Cardiac muscle cell (in vitro differentiated cells and primary cell): ENCODE data around the gene OAF. TPM values are rescaled to one million over a fixed set of nuclear protein-coding genes. Genes with fewer than 3 reads are reported as not detected.

ENCODE experiments used
- DNase-seq, 2 donors: peaks; one replicate each; pipeline versions ENCODE4 v3.0.0 to v3.0.0-alpha.2; 2010 to 2017; ENCODE audit warnings: low read depth in 1 of 2, low spot score in 1 of 2
- H3K27ac ChIP-seq: fragments of 200-600 bp; sonication (generic); 2 replicates; pipeline ENCODE4 v1.5.1; 2016
- H3K27me3 ChIP-seq: fragments of 200-600 bp; sonication (generic); 2 replicates; pipeline ENCODE4 v1.6.0; 2016; ENCODE audit warnings: control low read depth
- H3K36me3 ChIP-seq: fragments of 200-600 bp; sonication (generic); 2 replicates; pipeline ENCODE4 v1.5.1; 2016; ENCODE audit warnings: control low read depth
- H3K4me1 ChIP-seq: fragments of 200-600 bp; sonication (generic); 2 replicates; pipeline ENCODE4 v1.8.1; 2017; ENCODE audit warnings: low read depth, mild to moderate bottlenecking, mixed run types
- H3K4me3 ChIP-seq: fragments of 200-600 bp; sonication (generic); 2 replicates; pipeline ENCODE4 v1.5.1; 2016; ENCODE audit warnings: mild to moderate bottlenecking
- H3K9me3 ChIP-seq: fragments of 200-600 bp; sonication (generic); 2 replicates; pipeline ENCODE4 v1.5.1; 2017; ENCODE audit warnings: low read depth, mild to moderate bottlenecking, control low read depth
- CTCF ChIP-seq: IDR thresholded peaks from 2 replicates; pipeline ENCODE4 v1.5.1; 2012; ENCODE audit warnings: low read depth, mild to moderate bottlenecking, low read length
- polyA plus RNA-seq: library from polyadenylated mRNA; unstranded; fragments of >200 nt; fragmentation: Nextera tagmentation; extraction: Ambion mirVana; gene quantifications from 2 replicates; pipeline ENCODE4 v1.2.1, GENCODE V29; 2016
- total RNA-seq: library from RNA; depleted of rRNA; stranded (reverse); fragments of >200 nt; gene quantifications from 2 replicates; pipeline ENCODE4 v1.2.3, GENCODE V29; 2016

OAF gene
- total and polyA plus RNA-seq, 2 experiments from 2014 or later = 11.3 to 12.0 TPM

DNA sequence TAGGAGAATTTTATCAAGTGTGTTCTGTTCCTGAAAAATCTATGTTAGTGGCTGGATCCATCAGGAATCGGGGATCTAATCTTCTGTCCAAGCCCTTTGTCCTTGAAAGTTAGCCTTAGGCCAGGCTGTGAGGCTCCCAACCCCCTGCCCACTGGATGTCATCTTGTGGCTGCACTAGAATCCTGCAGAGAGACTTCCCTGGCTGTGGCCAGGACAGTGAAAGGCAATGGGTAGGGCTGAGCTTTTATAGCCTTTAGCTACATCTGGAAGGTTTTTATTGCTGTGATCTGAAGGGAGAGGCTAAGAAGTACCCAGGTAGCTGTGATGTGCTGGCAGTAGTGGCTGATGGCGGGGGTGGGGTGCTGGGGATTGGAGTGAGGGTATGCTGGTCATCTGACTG, 2.1 kb downstream of the OAF start:
- Histone ChIP-seq H3K27ac (no peak overlapping the region), H3K27me3 (peaks cover 81% of the 10 kb centered on the region), H3K4me3 (no peak overlapping the region), H3K4me1 (no peaks in the 10 kb centered on the region), H3K36me3 (no peaks in the 10 kb centered on the region), H3K9me3 (no peaks in the 10 kb centered on the region)
- TF ChIP-seq CTCF = no peak
- peak in 1 of 2 donors; percentile 21 for DNase-seq

DNA sequence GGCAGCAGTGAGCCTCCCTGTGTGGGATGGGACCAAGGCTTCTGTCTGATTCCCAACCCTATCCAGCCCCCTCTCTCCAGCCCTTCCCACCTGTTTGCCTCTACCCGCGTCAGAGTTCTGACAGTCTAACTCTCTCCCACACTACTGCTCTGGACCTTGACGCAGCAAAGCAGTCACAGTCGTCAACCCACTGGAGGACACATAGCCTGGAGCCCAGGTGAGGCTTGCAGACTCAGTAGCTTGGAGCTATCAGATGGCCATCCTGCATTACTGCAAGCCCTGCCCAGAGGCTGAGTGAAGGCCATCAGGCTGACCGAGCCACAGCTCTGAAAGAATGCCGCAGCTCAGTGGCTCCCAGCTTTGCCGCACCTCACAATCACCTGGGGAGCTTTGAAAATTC, 3.7 kb downstream of the OAF start:
- Histone ChIP-seq H3K9me3 (no peaks in the 10 kb centered on the region), H3K27ac (no peak overlapping the region), H3K36me3 (no peaks in the 10 kb centered on the region), H3K4me3 (no peak overlapping the region), H3K4me1 (no peaks in the 10 kb centered on the region), H3K27me3 (peaks cover 74% of the 10 kb centered on the region)
- DNase-seq = no peak
- TF ChIP-seq CTCF = no peak

DNA sequence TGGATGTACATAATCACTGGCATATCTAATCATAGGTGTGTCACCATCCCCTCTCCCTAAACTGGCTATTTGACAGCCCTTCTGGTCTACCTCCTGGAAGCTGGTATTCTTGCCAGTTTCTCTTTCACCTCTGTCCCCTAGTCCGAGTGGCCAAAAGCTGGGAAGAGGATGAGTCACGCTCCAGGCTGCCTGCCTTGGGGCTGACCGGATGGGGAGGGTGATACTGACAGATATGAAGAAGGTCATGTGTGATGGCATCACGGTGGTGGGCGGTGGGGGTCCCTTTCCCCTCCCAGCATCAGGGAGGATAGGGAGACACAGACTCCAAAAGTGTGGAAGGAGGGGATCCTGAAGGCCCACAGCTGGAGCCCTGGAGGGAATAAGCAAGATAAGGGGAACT, 4.8 kb downstream of the OAF start:
- TF ChIP-seq CTCF = no peak
- DNase-seq = peak in 1 of 2 donors; percentile 65
- Histone ChIP-seq H3K4me3 (no peak overlapping the region), H3K27ac (no peak overlapping the region), H3K27me3 (peaks cover 78% of the 10 kb centered on the region), H3K4me1 (no peaks in the 10 kb centered on the region), H3K36me3 (no peaks in the 10 kb centered on the region), H3K9me3 (no peaks in the 10 kb centered on the region)

- Histone ChIP-seq H3K27me3 (peaks cover 82% of the 10 kb centered on the region), H3K4me3 (no peak overlapping the region), H3K36me3 (no peaks in the 10 kb centered on the region), H3K9me3 (no peaks in the 10 kb centered on the region), H3K27ac (no peak overlapping the region), H3K4me1 (no peaks in the 10 kb centered on the region)
- no peak for TF ChIP-seq CTCF
- no peak for DNase-seq
Observed at GRCh38 chr11:120216426-120217102, 5.7 kb downstream of the OAF start.

- Histone ChIP-seq H3K27me3 (peaks cover 78% of the 10 kb centered on the region), H3K4me3 (no peak overlapping the region), H3K9me3 (no peaks in the 10 kb centered on the region), H3K27ac (no peak overlapping the region), H3K36me3 (no peaks in the 10 kb centered on the region), H3K4me1 (no peaks in the 10 kb centered on the region)
- no peak for TF ChIP-seq CTCF
- DNase-seq = no peak
Observed at GRCh38 chr11:120217526-120217925, 6.7 kb downstream of the OAF start.
